DMS153 treated with DMSO at 0.1 percent for 48 hours (cell line): ENCODE results near the gene WDR33.

Experiments
- DNase-seq: peaks from one replicate; lab custom pipeline; 2025; ENCODE audit not compliant: unreplicated experiment; lab: John Stamatoyannopoulos, UW

Gene WDR33

GRCh38 chr2:127698553-127699355 is 112.2 kb downstream of the WDR33 start:
- DNase-seq, result no peak

DNA sequence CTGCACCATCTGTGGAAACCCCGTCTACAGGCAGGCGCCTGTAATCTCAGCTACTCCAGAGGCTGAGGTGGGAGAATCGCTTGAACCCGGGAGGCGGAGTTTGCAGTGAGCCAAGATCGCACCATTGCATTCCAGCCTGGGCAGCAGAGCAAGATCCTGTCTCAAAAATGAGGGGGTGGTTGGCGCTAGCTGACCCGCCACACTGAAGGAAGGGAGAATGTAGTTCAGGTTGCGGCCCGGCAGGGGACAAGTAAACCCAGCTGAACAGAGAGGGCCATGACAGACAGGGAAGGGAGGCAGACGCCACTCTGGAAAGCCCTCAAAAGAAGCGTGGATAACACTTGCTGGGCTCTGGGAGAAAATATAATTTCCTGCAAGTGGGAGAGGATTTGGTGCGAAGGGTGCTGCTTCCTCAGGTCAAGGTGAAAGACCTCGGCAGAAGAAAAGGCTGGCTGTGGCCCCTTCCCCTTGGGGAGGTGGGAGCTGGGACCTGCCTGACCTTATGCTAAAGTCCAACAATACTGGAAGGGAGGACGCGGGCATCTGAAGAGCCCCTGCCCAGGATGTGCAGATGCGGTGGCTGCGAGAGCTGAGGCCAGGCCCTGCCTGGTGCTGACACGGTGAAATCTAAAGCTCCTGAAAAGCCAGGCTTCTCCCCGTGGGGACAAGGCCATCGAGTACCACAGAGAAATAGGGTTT is 113.3 kb downstream of the WDR33 start:
- DNase-seq, result no peak

- DNase-seq, result peak; percentile 13
Observed at GRCh38 chr2:127695491-127696472, 115.2 kb downstream of the WDR33 start.

GRCh38 chr2:127694986-127695385 is 116.0 kb downstream of the WDR33 start:
- DNase-seq, result no peak

GRCh38 chr2:127690696-127691095 is 120.3 kb downstream of the WDR33 start:
- no peak for DNase-seq

- no peak for DNase-seq
Observed at GRCh38 chr2:127688405-127688804, 122.6 kb downstream of the WDR33 start.

DNA sequence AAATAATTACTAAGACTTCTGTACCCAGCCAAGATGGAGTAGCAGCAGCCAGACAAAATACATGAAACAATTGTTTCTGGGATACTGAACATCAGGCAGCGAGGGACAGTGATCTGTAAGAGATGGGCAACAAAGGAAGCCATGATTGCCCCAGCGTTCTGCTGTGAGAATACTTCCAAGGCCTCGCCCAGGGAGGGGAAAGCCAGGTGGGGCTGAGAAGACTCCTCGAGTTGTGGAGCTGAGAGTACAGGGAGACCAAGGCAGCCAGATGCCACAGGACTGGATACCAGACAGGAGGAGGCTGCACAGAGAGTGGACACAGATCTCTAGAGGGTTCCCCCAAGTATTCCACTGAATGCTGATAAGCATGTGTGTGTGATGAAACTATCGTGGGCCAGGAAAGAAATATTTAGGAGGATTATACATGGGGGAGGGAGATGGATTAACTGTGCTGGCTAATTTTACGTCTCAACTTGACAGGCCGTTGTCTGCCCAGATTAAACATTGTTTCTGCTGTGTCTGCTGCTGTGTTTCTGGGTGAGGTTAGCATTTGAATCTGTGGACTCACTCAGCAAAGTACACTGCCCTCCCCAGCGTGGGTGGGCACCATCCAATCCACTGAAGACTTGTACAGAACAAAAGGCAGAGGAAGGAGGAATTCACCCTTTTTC is 125.4 kb downstream of the WDR33 start:
- no peak for DNase-seq

DNA sequence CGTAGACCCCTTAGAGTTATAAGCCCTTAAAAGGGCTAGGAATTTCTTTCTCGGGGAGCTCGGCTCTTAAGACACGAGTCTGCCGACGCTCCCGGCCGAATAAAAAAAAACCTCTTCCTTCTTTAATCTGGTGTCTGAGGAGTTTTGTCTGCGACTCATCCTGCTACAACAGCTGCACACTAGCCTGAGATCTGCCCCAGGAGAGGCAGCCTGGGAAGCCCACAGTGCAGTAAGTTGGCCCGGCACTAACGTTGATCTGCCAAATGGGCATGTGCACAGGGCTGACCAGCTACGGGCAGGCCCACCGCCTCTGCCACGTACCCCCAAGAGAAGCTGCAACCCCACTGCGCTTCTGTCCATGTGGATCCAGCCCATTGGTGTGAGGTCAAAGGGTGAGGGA is 127.2 kb downstream of the WDR33 start:
- no peak for DNase-seq

DNA sequence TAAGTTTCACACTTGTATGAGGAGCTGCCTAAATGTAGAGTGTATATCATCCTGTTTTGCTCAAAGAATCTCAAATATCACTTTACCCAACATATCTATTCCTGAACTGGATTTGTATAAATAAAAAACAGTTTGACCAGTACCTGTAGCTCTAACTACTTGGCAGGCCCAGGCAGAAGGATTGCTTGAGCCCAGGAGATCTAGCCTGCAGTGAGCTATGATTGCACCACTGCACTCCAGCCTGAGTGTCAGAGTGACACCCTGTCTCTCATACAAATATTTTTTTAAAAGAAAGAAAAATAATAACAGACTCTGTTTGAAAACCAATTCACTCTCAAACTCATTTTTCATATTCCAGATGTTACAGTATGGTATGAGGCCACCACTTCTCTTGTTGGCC is 127.9 kb downstream of the WDR33 start:
- DNase-seq, result no peak

- DNase-seq, result no peak
Observed at GRCh38 chr2:127681976-127682857, 128.8 kb downstream of the WDR33 start.

- DNase-seq, result no peak
Observed at GRCh38 chr2:127681288-127681804, 129.6 kb downstream of the WDR33 start.

GRCh38 chr2:127680706-127681287 is 130.2 kb downstream of the WDR33 start:
- DNase-seq, result no peak

DNA sequence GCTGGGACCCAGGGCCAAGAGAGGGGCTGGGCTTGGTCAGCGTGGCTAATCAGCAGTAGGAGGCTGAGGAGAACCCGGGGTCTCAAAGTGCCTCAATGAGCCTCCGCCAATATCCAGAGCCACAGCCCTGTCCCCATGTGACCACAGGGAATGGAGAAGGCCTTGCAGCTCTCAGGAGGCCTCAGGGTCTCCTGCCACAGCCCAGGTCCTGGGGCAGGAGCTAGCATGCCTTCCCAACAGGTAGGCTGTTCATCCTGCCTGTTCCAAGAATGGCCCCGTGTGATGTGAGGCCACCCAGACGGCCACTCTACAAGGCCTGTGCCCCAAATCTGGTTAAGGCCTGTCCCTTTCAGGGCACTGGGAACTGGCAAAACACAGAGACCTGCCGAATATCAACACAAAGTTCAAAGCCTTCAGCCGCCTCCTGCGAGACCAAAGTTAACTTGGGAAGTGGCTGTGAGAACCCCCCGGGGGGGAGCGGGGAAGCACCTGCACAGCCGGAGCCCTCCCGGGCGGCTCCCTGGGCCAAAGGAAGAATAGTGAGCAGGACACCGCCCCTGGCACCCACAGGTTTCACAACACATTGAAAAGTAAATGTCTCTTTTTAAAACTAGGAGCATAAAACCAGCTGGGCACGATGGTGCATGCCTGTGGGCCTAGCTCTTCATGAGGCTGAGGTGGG is 131.2 kb downstream of the WDR33 start:
- no peak for DNase-seq

DNA sequence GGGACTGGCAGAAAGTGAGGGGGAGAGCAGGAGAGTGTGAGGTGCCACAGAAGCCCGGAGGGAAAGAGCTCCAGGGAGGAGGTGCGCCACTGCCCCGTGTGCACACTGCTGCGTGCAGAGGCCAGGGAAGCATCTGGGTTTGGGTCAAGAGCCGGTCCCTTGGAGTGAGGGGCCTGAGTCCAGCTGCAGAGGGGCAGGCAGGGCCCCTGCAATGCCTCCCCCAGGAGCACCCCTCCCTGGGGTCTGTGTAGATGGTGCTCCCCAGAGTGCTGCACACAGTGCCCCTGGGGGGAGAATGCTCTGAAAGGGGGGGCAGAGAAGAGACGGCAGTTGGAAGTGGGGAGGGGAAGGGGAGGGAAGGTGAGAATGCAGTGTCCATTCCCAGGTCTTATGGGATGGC is 132.0 kb downstream of the WDR33 start:
- no peak for DNase-seq

- DNase-seq, result no peak
Observed at GRCh38 chr2:127678531-127678930, 132.4 kb downstream of the WDR33 start.

DNA sequence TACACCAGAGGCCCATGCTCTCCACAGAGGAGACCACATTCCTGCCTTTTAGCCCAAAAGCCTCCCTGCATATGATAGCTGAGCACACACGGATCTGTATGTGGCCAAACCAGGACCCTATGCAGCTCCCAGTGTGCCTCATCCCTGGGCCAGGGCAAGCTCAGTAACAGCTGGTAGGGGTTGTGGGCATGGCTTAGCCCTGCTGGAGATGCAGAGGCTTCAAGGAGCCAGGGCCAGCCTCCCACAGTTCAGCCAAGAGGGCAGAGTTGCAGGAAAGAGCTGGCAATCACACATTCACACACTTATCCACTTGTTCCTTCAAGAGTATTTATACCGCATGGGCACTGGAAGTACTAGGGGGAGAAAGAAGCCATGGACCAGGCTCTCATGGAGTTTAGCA is 134.1 kb downstream of the WDR33 start:
- no peak for DNase-seq

- no peak for DNase-seq
Observed at GRCh38 chr2:127675331-127676261, 135.4 kb downstream of the WDR33 start, which contains the start of gene LIMS2. Gene LIMS2 (minus strand): TSS chr2:127675530. CDS start chr2:127675024, 506 bp downstream.
